Naive thymus-derived CD4-positive, alpha-beta T cell (primary cell): Measurements from ENCODE around the gene TIMMDC1. TPM values are rescaled to one million over a fixed set of nuclear protein-coding genes. Genes with fewer than 3 reads are reported as not detected.

Source experiments
- ATAC-seq: fragments of 150-1000 bp; cut with Tn5 transposase; 2 replicates; pipeline ENCODE4 v1.10.0; 2021; ENCODE audit warnings: mild to moderate bottlenecking, moderate library complexity
- CTCF ChIA-PET: fragments of 350-600 bp; sonication (Branson Sonifier 250); formaldehyde crosslinking; loops from one replicate; lab custom pipeline; 2021; ENCODE audit warnings: antibody characterized with exemption; lab: Charles Lee
- POLR2A ChIA-PET: fragments of 350-600 bp; sonication (Branson Sonifier 250); formaldehyde crosslinking; loops from one replicate; lab custom pipeline; 2021; ENCODE audit warnings: antibody characterized with exemption, inconsistent platforms; lab: Charles Lee
- DNase-seq, 9 donors: peaks; one replicate each; pipeline versions ENCODE4 v3.0.0 to v3.0.0-alpha.2; 2020 to 2022; ENCODE audit warnings: mixed read lengths in 1 of 9
- H3K27ac ChIP-seq: one replicate; pipeline ENCODE4 v1.7.0; 2013; ENCODE audit warnings: mild to moderate bottlenecking, low read depth, low read length, moderate library complexity
- H3K27me3 ChIP-seq, 2 donors: one replicate each; pipeline ENCODE4 v1.7.0; 2013; ENCODE audit warnings: low read length in 2 of 2, mild to moderate bottlenecking in 2 of 2, moderate library complexity in 2 of 2; ENCODE audit not compliant: control insufficient read depth in 2 of 2, insufficient read depth in 2 of 2
- H3K36me3 ChIP-seq, 3 experiments: 1 replicate in 2 of 3; 2 replicates in 1 of 3; pipeline ENCODE4 v1.7.0; 2013; ENCODE audit warnings: low read length in 3 of 3, mild to moderate bottlenecking in 3 of 3, moderate library complexity in 1 of 3; ENCODE audit not compliant: insufficient read depth in 3 of 3, control insufficient read depth in 2 of 3
- H3K4me1 ChIP-seq, 2 donors: one replicate each; pipeline ENCODE4 v1.7.0; 2013; ENCODE audit warnings: low read length in 2 of 2, mild to moderate bottlenecking in 2 of 2, moderate library complexity in 1 of 2; ENCODE audit not compliant: control insufficient read depth in 2 of 2, insufficient read depth in 2 of 2
- H3K4me3 ChIP-seq: 2 replicates; pipeline ENCODE4 v1.7.0; 2013; ENCODE audit warnings: mild to moderate bottlenecking, low read length
- H3K9me3 ChIP-seq, 3 experiments: 1 replicate in 2 of 3; 2 replicates in 1 of 3; pipeline ENCODE4 v1.7.0; 2013; ENCODE audit warnings: low read length in 3 of 3; ENCODE audit not compliant: control insufficient read depth in 2 of 3
- H3K27ac Mint-ChIP-seq, 9 donors: one replicate each; pipeline ENCODE4 v1.8.0; 2020 to 2022; ENCODE audit warnings: mixed read lengths in 9 of 9, mild to moderate bottlenecking in 8 of 9, moderate library complexity in 5 of 9, inconsistent platforms in 2 of 9
- H3K27me3 Mint-ChIP-seq, 5 donors: one replicate each; pipeline ENCODE4 v1.8.0; 2021 to 2022; ENCODE audit warnings: mixed read lengths in 5 of 5, mild to moderate bottlenecking in 1 of 5
- H3K36me3 Mint-ChIP-seq, 5 donors: one replicate each; pipeline ENCODE4 v1.8.0; 2020 to 2022; ENCODE audit warnings: mixed read lengths in 5 of 5, mild to moderate bottlenecking in 3 of 5, inconsistent platforms in 1 of 5
- H3K4me1 Mint-ChIP-seq, 7 donors: one replicate each; pipeline ENCODE4 v1.8.0; 2020 to 2022; ENCODE audit warnings: mixed read lengths in 7 of 7, mild to moderate bottlenecking in 3 of 7, inconsistent platforms in 1 of 7
- H3K4me3 Mint-ChIP-seq, 10 donors: one replicate each; pipeline ENCODE4 v1.8.0; 2020 to 2022; ENCODE audit warnings: mild to moderate bottlenecking in 10 of 10, mixed read lengths in 10 of 10, moderate library complexity in 6 of 10, inconsistent platforms in 2 of 10
- H3K9me3 Mint-ChIP-seq, 11 donors: one replicate each; pipeline ENCODE4 v1.8.0; 2020 to 2022; ENCODE audit warnings: mixed read lengths in 11 of 11, mild to moderate bottlenecking in 4 of 11, inconsistent platforms in 1 of 11, moderate library complexity in 1 of 11
- intact Hi-C, 2 donors: fragments of 100-400 bp; cut with micrococcal nuclease; formaldehyde crosslinking; loops; one replicate each; pipeline ENCODE4 v1.15.1; 2023
- polyA plus RNA-seq, 2 donors: library from polyadenylated mRNA; unstranded; fragments of 300-500 nt; fragmentation: Illumina TruSeq; gene quantifications; one replicate each; pipeline ENCODE4 v1.2.3, GENCODE V29; 2021
- total RNA-seq, 6 experiments: library from RNA in 5 of 6; stranded (reverse) in 5 of 6; gene quantifications; 1 replicate in 5 of 6; 2 replicates in 1 of 6; pipeline ENCODE4 v1.2.3 and lab custom pipeline; 2021 to 2026

Gene TIMMDC1
- total and polyA plus RNA-seq, 7 experiments from 2014 or later, result 27.1 to 80.1 (median 59.6) TPM

DNA sequence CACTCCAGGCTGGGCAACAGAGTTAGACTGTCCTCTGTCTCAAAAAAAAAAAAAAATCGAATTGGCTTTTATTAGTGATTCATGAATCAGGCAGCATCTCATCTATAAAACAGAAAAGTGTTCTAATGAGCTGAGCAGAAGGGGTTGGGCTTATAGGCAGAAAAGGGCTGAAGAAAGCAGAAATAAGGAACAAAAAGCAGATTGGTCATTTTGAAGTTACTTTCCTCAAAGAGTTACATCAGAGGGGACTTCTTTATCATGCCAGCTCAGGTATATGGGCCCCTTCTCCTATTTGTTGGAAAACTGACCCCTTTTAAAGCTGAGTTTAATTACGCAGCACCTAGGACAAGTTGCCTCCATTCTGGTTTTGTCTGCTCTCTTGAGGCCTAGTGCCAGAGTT is 30.3 kb upstream of the TIMMDC1 start:
- H3K27ac ChIP-seq, result peak overlapping the region; percentile 88
- Mint-ChIP-seq H3K9me3 (peaks cover 0 to 8% (median 4%) of the 10 kb centered on the region in 11 donors), H3K27me3 (peaks cover 0 to 4% (median 0%) of the 10 kb centered on the region in 5 donors), H3K36me3 (peaks cover 13 to 25% (median 16%) of the 10 kb centered on the region in 5 donors), H3K4me3 (peak overlapping the region; percentile 90 to 97 (median 94)), H3K4me1 (peaks cover 36 to 47% (median 40%) of the 10 kb centered on the region in 7 donors), H3K27ac (peak overlapping the region in 8 of 9 donors; percentile 86 to 95 (median 90))
- DNase-seq (no peak), ATAC-seq (no peak)
- no peak overlapping the region for H3K4me3 ChIP-seq
- peaks cover 0 to 23% (median 0%) of the 10 kb centered on the region in 3 experiments for H3K36me3 ChIP-seq
- no peaks in the 10 kb centered on the region for H3K27me3 ChIP-seq
- intact Hi-C loops, result loop anchor here (1.0 to 10.0 kb wide), 7 partner anchors 109 to 1275 kb away; partner anchors contain the start of genes COX17 (in 2 of the 2), ADPRH (in 1 of the 2), GTF2E1 (in 1 of the 2) and NDUFB4 (in 1 of the 2)
- peaks cover 17 to 18% of the 10 kb centered on the region in 2 donors for H3K4me1 ChIP-seq
- POLR2A ChIA-PET, result interaction anchor here (1.0 to 3.2 kb wide), 4 partner anchors 30 to 883 kb away, joined by 3 to 42 read pairs (median 4); partner anchors contain the start of genes LRRC58 and TIMMDC1
- no peaks in the 10 kb centered on the region for H3K9me3 ChIP-seq
- CTCF ChIA-PET, result interaction anchor here (0.6 kb wide), 1 partner anchor 9 kb away, joined by 4 read pairs; no protein-coding TSS in a partner anchor

- POLR2A ChIA-PET, result interaction anchor here (0.5 to 3.2 kb wide), 7 partner anchors 10 to 880 kb away, joined by 3 to 42 read pairs (median 4); partner anchors contain the start of genes LRRC58 and TIMMDC1
- intact Hi-C loops, result loop anchor here (1.0 to 10.0 kb wide), 12 partner anchors 29 to 1273 kb away; partner anchors contain the start of genes TIMMDC1 (in 2 of the 2), ADPRH (in 1 of the 2), CD80 (in 1 of the 2) and GTF2E1 (in 1 of the 2)
- peaks cover 7 to 22% (median 13%) of the 10 kb centered on the region in 5 donors for H3K36me3 Mint-ChIP-seq
- no peak for ATAC-seq
- no peaks in the 10 kb centered on the region for H3K9me3 ChIP-seq
- peaks cover 0 to 19% (median 0%) of the 10 kb centered on the region in 3 experiments for H3K36me3 ChIP-seq
- H3K27me3 Mint-ChIP-seq, result no peaks in the 10 kb centered on the region
- peak overlapping the region; percentile 90 to 97 (median 94) for H3K4me3 Mint-ChIP-seq
- CTCF ChIA-PET, result interaction anchor here (1.1 to 2.1 kb wide), 2 partner anchors 25 to 229 kb away, joined by 3 to 4 read pairs; partner anchors contain the start of gene B4GALT4
- peak overlapping the region; percentile 86 for H3K4me3 ChIP-seq
- DNase-seq, result peak in 7 of 9 donors; percentile 10 to 32 (median 24)
- peaks cover 27 to 35% (median 30%) of the 10 kb centered on the region in 7 donors for H3K4me1 Mint-ChIP-seq
- H3K4me1 ChIP-seq, result peaks cover 12% of the 10 kb centered on the region in 2 donors
- H3K27me3 ChIP-seq, result no peaks in the 10 kb centered on the region
- peak overlapping the region; percentile 88 for H3K27ac ChIP-seq
- H3K27ac Mint-ChIP-seq, result peak overlapping the region; percentile 83 to 95 (median 89)
- peaks cover 0 to 5% (median 0%) of the 10 kb centered on the region in 11 donors for H3K9me3 Mint-ChIP-seq
Observed at GRCh38 chr3:119469418-119470189, 28.7 kb upstream of the TIMMDC1 start.

DNA sequence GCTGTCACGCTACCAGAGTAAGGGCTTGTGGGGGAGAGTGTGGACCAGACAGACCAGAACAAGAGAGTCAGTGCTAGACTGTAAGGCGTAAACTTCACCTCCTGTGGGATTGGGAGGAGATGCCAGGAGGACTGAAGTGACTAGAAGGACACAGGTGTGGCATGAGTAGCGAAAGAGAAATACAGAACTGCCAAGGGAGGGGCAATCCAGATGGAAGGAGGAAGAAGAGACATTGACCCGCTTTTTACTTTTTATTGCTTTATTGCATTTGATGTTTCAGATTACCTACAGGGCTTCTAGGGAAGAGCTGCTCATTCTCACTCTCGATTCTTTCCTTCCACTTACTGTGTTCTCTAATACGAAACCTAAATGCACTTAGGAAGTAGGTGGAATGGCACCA is 27.5 kb upstream of the TIMMDC1 start:
- intact Hi-C loops, result no loop called here
- peak overlapping the region in 2 of 9 donors; percentile 29 to 33 for H3K27ac Mint-ChIP-seq
- POLR2A ChIA-PET, result interaction anchor here (0.9 kb wide), 1 partner anchor 26 kb away, joined by 3 read pairs; no protein-coding TSS in a partner anchor
- H3K4me3 ChIP-seq, result no peak overlapping the region
- H3K27ac ChIP-seq, result no peak overlapping the region
- H3K36me3 ChIP-seq, result peaks cover 0 to 19% (median 0%) of the 10 kb centered on the region in 3 experiments
- H3K4me3 Mint-ChIP-seq, result peak overlapping the region in 8 of 10 donors; percentile 41 to 97 (median 94)
- DNase-seq (no peak), ATAC-seq (no peak)
- H3K27me3 ChIP-seq, result no peaks in the 10 kb centered on the region
- H3K27me3 Mint-ChIP-seq, result no peaks in the 10 kb centered on the region
- CTCF ChIA-PET, result no interaction called here
- H3K4me1 Mint-ChIP-seq, result peaks cover 27 to 38% (median 30%) of the 10 kb centered on the region in 7 donors
- H3K9me3 ChIP-seq, result no peaks in the 10 kb centered on the region
- H3K4me1 ChIP-seq, result peaks cover 12% of the 10 kb centered on the region in 2 donors
- peaks cover 0 to 5% (median 0%) of the 10 kb centered on the region in 11 donors for H3K9me3 Mint-ChIP-seq
- H3K36me3 Mint-ChIP-seq, result peaks cover 7 to 22% (median 18%) of the 10 kb centered on the region in 5 donors

DNA sequence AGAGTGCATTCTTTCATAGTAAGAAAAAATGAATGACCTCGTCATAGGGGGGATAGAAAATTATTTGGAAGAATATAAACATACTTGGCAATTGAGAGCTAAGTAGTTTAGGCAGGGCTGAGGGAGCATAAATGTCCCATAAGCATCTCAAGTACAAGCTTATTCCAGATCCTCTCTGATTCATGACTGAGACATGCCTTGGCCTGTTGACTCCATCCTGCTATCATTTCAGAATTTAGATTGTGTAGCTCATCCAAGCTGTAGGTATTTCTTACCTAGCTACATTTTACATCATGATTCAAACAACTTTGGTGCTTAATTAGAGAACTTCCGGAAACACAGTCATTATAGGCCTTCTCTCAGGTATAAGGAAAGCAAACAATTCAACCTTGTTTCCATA is 17.3 kb upstream of the TIMMDC1 start:
- peaks cover 9 to 59% (median 12%) of the 10 kb centered on the region in 3 experiments for H3K36me3 ChIP-seq

DNA sequence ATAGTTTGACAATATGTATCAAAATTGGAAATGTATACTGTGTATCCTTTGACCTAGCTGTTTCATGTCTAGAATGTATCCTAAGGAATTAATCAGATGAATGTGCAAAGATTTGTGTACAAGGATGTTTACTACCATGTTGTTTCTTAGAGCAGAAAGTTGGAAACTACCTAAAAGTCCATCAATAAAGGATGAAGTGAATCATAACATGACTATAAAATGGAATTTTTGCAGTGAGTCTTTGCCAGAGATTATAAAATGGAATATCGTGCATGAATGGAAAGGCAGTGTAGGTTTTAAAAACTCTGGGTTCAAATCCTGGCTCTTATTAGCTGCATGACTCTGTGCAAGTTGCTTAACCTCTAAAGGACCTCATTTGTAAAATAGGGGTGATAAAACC is 15.2 kb upstream of the TIMMDC1 start:
- Mint-ChIP-seq H3K4me1 (peaks cover 0 to 6% (median 0%) of the 10 kb centered on the region in 7 donors), H3K4me3 (no peak overlapping the region), H3K9me3 (no peaks in the 10 kb centered on the region), H3K36me3 (peaks cover 11 to 58% (median 22%) of the 10 kb centered on the region in 5 donors), H3K27ac (peak overlapping the region in 2 of 9 donors; percentile 6 to 38), H3K27me3 (no peaks in the 10 kb centered on the region)
- H3K36me3 ChIP-seq, result peaks cover 12 to 54% (median 14%) of the 10 kb centered on the region in 3 experiments
- intact Hi-C loops, result no loop called here
- H3K9me3 ChIP-seq, result no peaks in the 10 kb centered on the region
- H3K4me3 ChIP-seq, result no peak overlapping the region
- POLR2A ChIA-PET, result no interaction called here
- ATAC-seq, result no peak
- no peak overlapping the region for H3K27ac ChIP-seq
- CTCF ChIA-PET, result no interaction called here
- DNase-seq, result no peak
- H3K27me3 ChIP-seq, result no peaks in the 10 kb centered on the region
- H3K4me1 ChIP-seq, result no peaks in the 10 kb centered on the region

More for the DNA sequence above, 17.3 kb upstream of the TIMMDC1 start:
- no peak overlapping the region for H3K4me3 Mint-ChIP-seq
- ATAC-seq (no peak), DNase-seq (no peak)
- H3K27me3 Mint-ChIP-seq, result no peaks in the 10 kb centered on the region
- H3K27ac Mint-ChIP-seq, result peak overlapping the region in 1 of 9 donors; percentile 67
- H3K4me1 Mint-ChIP-seq, result peaks cover 0 to 12% (median 0%) of the 10 kb centered on the region in 7 donors
- Histone ChIP-seq H3K4me1 (no peaks in the 10 kb centered on the region), H3K27me3 (no peaks in the 10 kb centered on the region), H3K9me3 (no peaks in the 10 kb centered on the region), H3K4me3 (no peak overlapping the region), H3K27ac (no peak overlapping the region)
- intact Hi-C loops, result no loop called here
- POLR2A ChIA-PET, result no interaction called here
- no peaks in the 10 kb centered on the region for H3K9me3 Mint-ChIP-seq
- peaks cover 20 to 61% (median 28%) of the 10 kb centered on the region in 5 donors for H3K36me3 Mint-ChIP-seq
- CTCF ChIA-PET, result no interaction called here

- Mint-ChIP-seq H3K27ac (no peak overlapping the region), H3K36me3 (peaks cover 11 to 51% (median 19%) of the 10 kb centered on the region in 5 donors), H3K27me3 (no peaks in the 10 kb centered on the region), H3K4me3 (no peak overlapping the region), H3K4me1 (peaks cover 0 to 6% (median 0%) of the 10 kb centered on the region in 7 donors), H3K9me3 (no peaks in the 10 kb centered on the region)
- H3K4me3 ChIP-seq, result no peak overlapping the region
- ATAC-seq, result no peak
- no peaks in the 10 kb centered on the region for H3K27me3 ChIP-seq
- ChIA-PET POLR2A (interaction anchor here (3.4 kb wide), 1 partner anchor 13 kb away, joined by 10 read pairs; the partner anchor contains the start of gene TIMMDC1), CTCF (interaction anchor here (0.8 to 0.9 kb wide), 2 partner anchors 13 to 132 kb away, joined by 4 read pairs; partner anchors contain the start of gene TIMMDC1)
- DNase-seq, result no peak
- no peak overlapping the region for H3K27ac ChIP-seq
- H3K9me3 ChIP-seq, result no peaks in the 10 kb centered on the region
- intact Hi-C loops, result no loop called here
- no peaks in the 10 kb centered on the region for H3K4me1 ChIP-seq
- peaks cover 5 to 49% (median 16%) of the 10 kb centered on the region in 3 experiments for H3K36me3 ChIP-seq
Observed at GRCh38 chr3:119485563-119485962, 12.8 kb upstream of the TIMMDC1 start.
